HG03565 (cell line): ENCODE results near the gene RRP36.
"Not testable (repeated sequence)": the region's sequence is repeated elsewhere in the genome, so short reads cannot be mapped to it uniquely, and the experiment has no call there.

Source experiments
- ATAC-seq: cut with Tn5 transposase; IDR thresholded peaks from one replicate; pipeline ENCODE4 v1.9.1; 2021; ENCODE audit warnings: mild to moderate bottlenecking, moderate library complexity; ENCODE audit not compliant: unreplicated experiment

Gene RRP36, protein sequence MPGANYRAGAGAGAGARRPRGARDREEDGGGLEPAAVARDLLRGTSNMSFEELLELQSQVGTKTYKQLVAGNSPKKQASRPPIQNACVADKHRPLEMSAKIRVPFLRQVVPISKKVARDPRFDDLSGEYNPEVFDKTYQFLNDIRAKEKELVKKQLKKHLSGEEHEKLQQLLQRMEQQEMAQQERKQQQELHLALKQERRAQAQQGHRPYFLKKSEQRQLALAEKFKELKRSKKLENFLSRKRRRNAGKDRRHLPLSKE

DNA sequence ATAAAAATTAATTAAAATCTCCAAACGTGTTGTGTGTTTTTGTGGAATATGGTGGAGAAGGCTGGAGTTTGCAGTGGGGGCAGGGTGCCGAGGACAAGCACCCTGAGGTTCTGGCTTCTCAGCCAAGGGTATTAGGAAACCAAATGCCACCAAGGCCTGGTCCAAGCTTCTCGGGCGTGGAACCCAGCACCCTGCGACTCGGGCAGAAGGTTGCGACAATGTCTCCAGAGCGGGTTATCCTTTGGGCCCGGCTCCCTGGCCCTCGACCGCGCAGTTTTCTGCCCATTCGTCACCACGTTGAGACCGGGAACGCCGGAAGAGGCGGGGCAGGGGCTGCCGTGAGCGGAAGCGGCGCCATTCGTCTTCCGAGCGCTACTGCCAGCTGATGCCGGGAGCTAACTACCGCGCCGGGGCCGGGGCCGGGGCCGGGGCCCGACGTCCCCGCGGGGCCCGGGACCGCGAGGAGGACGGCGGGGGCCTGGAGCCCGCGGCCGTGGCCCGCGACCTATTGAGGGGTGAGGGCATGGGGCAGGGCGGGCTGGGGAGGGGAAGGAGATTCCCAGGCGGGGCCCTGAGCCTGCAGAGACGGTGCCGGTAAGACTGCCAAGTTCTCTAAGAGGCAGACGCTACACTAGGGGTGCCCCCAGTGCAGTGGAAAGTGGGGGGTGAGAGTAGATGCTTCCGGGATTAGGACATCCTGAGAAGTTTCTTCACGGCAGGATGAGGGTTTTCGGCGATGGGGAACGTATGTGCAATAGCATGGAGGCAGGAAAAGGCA lies at the start of gene RRP36:
TSS of gene RRP36 (plus strand) at position 354 of the 778 bp plus-strand sequence. CDS start at position 386, 32 bp downstream.
- peak; percentile 77 for ATAC-seq

DNA sequence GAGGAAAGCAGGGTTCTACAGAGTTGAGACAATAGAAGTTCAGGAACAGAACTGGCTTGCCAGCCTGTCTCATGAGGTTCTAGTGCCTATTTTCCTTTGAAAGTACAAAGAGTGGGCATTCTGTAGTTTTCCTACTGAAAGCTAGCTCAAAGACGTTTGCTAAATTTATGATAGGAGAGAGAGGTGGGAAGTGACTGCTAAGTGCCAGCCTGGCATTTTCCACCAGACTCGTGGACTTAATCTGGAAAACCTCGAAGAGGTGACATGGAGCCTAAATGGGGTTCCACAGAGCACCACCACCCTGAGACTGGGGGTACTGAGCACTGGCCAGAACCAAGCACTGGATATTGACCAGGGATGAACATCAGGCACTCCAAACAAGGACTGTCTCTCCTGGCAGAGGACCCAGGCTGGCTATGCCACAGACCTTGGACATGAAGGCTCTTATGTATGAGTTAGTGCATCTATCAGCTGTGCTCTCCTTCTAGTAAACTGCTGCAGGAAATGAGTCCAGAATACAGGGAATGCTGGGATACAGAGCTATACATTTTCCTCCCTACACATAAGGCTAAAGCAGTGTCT lies 49.6 kb upstream of the RRP36 start:
- ATAC-seq = no peak

DNA sequence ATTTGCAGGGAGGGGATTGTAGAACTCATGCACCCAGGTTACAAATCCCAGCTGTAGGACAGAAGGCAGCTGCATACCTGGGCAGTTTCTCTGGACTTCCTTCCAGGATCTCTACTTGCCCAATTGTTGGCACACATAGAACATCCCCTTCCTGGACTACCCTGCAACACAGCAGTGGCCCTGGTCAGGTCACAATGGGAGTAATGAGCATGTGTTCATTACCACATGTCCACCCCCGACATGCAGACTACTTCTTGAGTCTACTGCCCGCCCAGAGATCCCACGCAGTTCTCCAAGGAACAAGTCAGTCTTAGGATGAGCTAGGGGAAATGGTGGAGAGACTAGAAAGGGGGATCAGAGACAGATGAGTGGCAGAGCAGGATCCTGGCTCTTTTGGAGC lies 47.5 kb upstream of the RRP36 start:
- ATAC-seq = no peak

DNA sequence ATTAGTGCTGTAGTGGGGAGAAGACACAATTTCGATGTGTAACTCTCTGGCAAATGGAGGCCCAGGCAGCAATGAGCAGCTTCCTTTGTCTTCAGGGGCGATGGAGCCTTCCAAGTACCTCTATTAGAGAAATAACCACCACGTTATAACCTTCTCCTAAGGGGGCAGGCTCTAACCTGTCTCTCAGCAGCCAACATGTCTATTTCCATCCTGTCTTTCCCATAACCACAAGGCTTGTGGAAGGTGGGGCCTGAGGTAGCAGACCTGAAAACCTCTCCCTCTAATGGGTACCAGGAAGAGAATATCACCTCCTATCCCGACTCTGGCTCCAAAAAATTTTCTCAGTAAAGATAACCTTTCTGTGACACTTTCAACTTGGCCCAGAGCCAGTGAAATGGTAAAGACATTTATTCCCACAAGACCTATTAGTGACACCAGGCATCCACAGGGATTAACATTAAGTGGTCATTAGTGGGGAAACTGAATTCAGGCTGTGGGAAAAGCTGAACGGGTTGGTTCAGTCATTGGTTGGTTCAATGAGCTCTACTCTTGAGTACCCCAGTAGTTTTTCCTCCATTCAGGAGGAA lies 46.4 kb upstream of the RRP36 start:
- no peak for ATAC-seq

DNA sequence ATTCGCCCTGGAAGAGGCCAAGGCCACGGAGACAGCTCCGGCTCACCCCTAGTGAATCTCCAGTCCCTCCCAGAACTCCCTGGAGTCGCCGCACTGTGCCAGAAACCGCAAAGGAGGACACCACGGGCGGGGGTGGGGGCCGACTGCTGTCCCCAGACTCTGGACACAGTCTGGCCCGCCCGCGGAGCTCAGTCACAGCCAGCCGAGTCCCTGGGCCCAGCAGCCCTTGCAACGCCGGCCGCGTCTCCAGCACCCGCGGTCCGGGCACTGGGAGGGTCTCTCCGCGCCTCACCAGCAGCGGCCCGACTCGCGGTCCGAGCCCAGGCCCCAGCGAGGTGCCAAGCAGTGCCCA lies 43.0 kb upstream of the RRP36 start:
- no peak for ATAC-seq

DNA sequence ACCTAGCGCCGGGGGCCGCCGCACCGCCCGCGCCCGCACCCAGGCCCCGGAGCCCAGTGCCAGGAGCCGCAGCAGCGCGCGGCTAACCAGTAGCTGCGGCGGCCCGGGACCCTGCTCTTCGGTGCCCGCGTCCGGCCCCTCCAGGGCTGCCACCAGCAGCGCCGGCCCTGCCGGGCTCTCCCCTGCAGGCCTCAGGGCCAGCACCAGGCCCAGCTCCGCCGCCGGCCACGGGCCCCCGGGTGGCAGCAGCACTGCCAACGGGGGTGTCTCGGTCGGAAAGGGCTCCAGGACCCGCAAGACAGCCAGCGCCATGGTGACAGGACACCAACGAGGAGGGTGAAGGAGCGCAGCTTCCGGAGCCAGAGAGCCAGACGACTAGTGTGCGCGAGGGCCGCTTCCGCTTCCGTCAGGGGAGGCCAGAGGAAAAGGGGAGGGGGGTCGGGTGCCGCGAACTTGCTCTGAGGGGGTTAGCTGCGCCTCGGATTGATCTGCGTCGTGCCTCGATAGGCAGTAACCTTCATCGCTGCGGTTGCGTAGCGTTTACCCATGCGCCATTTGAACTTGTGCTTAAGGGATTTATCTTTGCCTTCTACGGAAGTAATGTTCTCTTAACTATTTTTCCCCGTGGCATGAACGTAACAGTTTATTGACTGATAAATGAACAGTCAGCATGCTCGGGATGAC lies 42.4 kb upstream of the RRP36 start, which contains the start of gene PEX6:
TSS of gene PEX6 (minus strand) at position 343 of the 684 bp plus-strand sequence. CDS start at position 312, 31 bp downstream.
- ATAC-seq = peak; percentile 80

DNA sequence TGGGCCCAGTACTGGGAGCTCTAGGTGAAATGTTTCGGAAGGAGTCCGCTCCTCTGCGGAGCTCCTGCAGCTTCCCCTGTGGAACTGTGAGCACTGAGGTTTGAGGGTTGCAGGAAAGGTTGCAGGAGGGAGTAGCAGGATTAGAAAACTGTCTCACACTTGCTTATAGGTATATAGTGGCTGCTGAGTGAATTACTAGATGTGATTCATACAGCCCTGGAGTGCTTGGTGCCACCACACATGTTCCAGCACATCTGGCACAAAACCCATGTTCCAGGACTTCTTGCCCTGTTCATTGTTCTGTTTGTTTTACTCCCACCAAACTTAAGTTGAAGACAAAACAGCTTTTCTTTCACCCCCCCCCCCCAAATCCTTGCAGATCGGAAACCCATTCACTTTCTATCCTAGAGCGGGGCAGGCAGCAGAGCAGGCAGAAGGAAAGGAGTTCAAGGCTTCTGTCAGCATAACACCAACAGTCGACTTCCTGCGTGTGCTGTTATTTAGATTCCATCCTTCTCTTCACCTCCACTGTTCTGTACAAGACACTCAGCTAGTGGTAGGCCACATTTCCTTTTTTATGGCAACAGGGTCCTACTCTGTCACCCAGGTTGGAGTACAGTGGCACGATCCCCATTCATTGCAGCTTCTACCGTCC lies 41.8 kb upstream of the RRP36 start:
- no peak for ATAC-seq

DNA sequence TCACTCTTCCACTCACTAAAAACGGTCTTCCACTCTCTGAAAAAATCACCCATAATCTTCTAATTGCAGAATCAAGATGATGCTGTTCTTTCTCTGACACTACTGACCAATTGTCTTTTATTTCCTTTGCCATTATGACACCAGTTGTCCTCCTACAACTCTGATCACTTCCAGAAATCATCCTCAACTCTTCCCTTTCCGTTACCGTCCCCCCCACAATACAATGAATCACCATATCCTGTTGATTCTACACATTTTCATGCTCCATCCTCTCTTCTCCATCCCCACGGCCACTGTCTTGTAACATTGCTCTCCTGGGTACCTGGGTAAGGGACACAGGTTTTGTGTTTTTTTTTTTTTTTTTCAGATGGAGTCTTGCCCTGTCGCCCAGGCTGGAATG lies 39.6 kb upstream of the RRP36 start:
- no peak for ATAC-seq

DNA sequence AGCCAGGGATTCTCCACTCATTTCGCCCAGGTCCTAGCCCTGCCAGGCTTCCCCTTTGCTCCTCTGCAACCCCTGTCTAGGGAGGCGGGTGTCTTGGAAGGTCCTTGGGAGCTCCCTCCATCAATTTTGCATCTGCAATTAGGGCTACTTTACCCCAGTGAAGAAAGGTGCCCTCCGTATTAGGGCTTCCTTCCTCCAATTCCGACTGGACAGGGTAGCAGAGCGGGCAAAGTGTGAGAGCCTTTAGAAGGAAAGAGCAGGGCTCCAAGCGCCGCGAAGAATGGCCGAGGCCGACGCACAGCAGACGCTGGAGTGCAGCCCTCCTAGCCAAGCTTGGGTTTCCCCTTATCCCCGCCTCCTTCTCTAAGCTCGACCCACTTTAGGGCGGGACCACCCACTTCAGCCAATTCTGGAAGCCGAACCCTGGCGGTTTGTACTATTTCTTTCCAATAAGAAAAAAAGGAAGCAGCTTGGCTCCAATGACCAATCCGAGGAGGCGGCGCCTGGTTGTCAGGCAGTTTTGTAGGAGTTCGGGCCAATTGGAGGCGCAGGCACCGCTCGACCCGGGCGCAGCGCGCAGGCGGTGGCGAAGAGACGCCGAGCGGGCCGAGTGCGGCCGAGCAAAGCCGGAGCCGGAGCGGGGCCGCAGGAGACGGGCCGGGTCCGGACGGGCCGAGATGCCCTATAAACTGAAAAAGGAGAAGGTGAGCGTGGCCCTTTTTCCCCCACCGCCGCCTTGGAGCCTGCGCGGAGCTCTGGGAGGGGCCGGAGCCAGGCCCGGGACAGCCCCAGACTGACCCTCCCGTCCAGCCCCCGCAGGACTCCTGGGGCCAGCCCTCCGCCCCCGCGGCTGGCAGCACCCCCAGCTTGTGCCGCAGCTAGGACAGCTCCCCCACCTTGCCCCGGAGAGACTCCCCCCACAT lies 37.2 kb upstream of the RRP36 start, which contains the start of gene PPP2R5D:
TSS of gene PPP2R5D (plus strand) at position 570 of the 923 bp plus-strand sequence. CDS start at position 678, 108 bp downstream.
- ATAC-seq = peak; percentile 83

DNA sequence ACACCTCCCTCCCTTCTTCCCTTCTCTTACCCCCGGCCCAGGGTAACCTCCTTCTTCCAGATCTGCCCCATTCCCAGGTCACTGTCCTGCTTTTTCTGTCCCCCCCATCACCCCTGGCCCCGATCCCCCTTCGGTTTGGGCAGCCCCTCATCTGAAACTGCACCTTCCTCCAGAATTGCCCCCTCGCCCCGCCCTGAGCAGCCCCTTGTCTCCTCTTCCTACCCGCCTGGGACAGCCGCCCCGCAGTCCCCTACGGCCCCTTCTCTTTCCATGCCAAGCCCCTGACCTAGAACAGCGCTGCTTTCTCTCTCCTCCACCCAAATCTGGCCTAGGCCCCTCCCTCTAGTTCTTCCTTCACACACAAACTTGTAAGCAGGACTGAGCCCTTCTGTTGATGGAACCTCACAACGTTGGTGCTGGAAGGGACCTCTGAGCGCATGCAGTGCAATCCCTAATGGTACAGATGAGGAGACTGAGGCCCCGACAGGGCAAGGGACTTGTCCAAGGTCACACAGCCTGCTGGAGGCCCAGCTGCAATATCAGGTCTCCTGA lies 36.4 kb upstream of the RRP36 start:
- ATAC-seq = no peak

DNA sequence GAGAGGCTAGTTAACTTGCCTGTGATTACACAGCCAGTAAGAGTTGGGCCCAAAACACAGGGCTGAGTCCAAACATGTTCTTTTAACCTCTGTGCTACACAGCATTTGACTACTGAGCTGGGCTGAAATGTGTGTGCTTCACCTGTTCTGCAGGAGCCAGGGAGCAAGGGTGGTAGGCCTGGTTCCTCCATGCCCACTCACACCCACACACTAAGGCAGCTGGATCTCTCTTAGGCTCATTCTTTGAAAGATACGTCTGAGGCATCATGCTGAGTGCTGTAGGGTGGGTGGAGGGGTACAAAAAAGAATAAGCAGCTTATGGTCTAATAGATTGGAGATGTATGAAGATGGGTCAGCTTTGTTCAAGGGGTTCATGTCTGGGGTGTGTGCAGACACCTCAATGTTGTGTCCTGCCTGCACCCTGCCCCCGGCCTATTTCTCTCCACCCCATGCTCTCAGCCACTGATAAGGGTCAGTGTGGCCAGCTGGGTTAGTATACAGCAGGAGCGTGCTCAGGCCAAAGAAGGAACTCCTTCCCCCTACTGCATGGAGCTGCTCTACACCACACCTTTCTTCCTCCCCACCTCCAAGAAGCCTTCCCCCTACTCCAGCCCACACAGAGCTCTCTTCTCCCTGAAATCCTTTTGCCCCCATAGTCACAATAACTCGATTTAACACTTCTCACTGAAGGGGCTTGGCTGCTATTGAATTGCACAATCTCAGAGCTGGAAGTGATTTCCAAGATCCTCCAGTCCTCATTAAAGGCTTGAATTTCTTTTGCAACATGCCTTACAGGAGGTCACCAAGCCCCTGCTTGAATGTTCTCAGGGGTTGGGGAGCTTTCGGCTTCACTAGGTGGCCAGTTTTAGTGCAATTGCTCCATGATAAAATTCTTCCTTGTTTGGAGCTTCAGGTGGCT lies 33.6 kb upstream of the RRP36 start:
- no peak for ATAC-seq

DNA sequence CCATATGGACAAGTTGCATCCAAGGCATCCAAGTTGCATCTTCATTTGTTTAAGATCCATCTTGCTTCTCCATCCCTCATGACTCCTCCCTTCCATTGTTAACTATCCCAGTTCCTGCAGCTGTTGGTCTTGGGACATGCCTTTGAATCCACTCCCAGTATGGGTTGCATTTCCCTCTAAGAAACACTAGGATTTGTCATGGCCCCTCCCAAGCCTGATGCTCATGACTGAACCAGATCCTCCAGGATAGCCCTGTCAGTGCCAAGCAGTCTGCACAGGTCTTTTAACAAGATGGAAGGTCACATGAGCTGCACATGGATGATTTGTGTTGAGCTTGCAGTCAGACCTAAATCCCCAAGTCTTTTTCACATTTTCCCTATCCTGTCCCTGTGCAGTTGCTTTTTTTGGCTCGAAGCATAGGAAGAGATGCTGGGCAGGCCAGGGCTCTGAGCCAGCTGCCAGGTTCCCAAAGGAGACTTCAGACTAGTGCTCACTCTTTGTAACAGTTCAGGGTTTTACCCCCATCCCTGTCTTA lies 32.9 kb upstream of the RRP36 start:
- no peak for ATAC-seq

DNA sequence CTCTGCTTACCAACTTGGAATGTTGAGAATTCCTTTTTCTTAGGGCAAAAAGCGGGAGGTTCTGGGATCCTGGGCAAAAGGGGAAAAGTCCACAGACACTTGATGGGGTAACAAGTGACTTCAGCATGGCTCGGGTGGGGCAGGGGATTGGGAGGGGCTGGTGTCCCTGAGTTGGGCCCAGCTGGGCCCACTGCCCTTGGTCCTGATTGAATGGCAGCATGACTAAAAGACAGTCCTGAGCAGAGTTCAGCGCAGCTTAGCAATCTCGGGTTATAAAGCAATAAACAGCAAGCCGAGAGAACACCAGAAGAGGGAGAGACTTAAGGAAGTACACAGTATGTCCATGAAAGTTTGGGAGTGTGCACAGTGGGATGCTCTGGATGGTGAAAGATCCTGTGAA lies 31.5 kb upstream of the RRP36 start:
- ATAC-seq = no peak

DNA sequence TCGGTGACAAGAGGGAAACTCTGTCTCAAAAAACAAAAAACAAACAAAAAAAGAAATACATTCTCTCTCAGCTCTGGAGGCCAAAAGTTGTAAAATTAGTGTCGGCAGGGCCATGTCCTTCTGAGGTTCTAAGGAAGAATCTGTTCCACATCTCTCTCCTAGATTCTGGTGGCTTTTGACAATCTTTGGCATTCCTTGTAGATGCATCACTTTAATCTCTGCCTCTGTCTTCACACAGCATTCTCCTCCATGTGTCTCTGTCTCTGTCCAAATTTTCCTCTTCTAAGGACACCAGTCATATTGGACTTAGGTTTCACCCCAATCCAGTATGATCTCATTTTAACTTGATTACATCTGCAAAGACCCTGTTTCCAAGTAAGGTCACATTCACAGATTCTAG lies 28.0 kb upstream of the RRP36 start:
- no peak for ATAC-seq

DNA sequence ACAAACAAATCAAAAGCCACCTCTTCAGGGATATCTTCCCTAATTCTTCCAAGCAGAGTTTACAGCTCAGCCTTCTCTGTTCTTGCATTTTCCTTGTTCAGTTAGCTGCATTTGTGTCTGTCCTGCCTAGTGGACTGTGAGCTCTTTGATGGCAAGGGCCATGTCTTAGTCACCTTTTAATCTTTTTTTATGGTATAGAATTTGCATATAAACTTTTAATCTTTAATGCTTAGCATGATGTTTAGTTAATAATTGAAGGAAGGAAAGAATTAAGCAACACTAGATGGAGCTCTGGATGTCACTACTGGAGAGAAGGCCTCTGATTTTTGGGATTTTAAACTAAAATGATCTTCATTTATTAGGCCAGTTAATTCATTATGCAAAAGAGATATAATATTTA lies 24.9 kb upstream of the RRP36 start:
- ATAC-seq = no peak

DNA sequence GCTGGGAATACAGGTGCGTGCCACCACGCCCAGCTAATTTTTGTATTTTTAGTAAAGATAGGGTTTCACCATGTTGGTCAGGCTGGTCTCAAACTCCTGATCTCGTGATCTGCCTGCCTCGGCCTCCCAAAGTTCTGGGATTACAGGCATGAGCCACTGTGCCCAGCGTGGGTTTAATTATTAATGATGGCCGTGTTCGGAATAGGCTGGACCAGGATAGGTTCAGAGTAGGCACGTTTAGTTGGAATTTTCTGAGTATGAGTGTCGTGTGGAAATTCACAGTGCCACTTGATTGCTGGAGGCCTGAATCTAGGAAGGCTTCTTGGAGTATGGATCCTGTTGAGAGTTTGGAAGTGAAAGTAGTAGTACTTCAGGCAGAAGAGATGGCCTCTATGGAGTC lies 23.2 kb upstream of the RRP36 start:
- not testable (repeated sequence) for ATAC-seq

DNA sequence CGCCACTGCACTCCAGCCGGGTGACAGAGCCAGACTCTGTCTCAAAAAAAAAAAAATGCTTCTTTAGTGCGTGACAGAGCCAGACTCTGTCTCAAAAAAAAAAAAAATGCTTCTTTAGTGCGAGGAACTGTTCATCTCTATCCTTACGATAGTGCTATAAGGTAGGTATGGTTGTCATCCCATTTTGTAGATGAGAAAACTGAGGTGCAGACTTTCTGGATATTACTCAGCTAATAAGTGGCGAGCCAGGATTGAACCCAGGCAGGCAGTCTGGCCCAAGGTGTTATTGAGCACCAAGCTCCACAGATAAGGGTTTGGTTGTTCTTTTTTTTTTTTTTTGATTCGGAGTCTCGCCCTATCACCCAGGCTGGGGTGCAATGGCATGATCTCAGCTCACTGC lies 19.6 kb upstream of the RRP36 start:
- no peak for ATAC-seq

DNA sequence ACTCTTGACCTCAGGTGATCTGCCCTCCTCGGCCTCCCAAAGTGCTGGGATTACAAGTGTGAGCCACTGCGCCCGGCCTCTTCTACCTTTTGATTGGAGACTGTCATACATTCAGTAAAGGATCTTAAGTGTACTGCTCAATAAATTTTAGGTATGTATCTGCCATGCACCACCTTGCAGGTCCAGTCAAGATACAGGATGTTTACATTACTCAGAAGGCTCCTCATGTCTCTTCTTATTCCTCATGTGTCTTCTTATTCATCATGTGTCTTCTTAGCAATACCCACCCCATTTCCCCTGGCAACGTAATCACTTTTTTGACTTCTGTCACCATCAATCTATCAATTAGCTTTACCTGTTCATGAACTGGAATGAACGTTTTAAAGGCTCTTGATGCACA lies 15.6 kb upstream of the RRP36 start:
- ATAC-seq = no peak
